Astrocyte (in vitro differentiated cells and primary cell): ENCODE measurements around the gene SPEM3. TPM values are rescaled to one million over a fixed set of nuclear protein-coding genes. Genes with fewer than 3 reads are reported as not detected.

Source experiments
- DNase-seq: peaks from one replicate; pipeline ENCODE4 v3.0.0-alpha.2; 2010; ENCODE audit warnings: low read depth
- FAIRE-seq: peaks from 2 replicates; lab custom pipeline; 2011; peaks lifted over from hg19 to GRCh38; lab: Jason Lieb, UNC
- H2AFZ ChIP-seq: 2 replicates; pipeline ENCODE4 v1.6.0; 2012; ENCODE audit warnings: low read depth, low read length, inconsistent platforms
- H3K27ac ChIP-seq: 2 replicates; pipeline ENCODE4 v1.5.1; 2011; ENCODE audit warnings: low read depth, low read length, inconsistent platforms
- H3K27me3 ChIP-seq: 2 replicates; pipeline ENCODE4 v1.6.0; 2011; ENCODE audit warnings: low read length, inconsistent platforms; ENCODE audit not compliant: insufficient read depth
- H3K36me3 ChIP-seq: 2 replicates; pipeline ENCODE4 v1.5.1; 2011; ENCODE audit warnings: low read length, inconsistent platforms; ENCODE audit not compliant: insufficient read depth
- H3K4me1 ChIP-seq: 2 replicates; pipeline ENCODE4 v1.5.1; 2011; ENCODE audit warnings: low read length, inconsistent platforms; ENCODE audit not compliant: insufficient read depth
- H3K4me2 ChIP-seq: 2 replicates; pipeline ENCODE4 v1.6.0; 2012; ENCODE audit warnings: low read length, inconsistent platforms
- H3K4me3 ChIP-seq: 2 replicates; pipeline ENCODE4 v1.5.1; 2011; ENCODE audit warnings: low read depth, mild to moderate bottlenecking, low read length, inconsistent platforms; ENCODE audit not compliant: insufficient read depth
- H3K79me2 ChIP-seq: 2 replicates; pipeline ENCODE4 v1.6.0; 2012; ENCODE audit warnings: mild to moderate bottlenecking, low read length, inconsistent platforms; ENCODE audit not compliant: insufficient read depth
- H3K9ac ChIP-seq: 2 replicates; pipeline ENCODE4 v1.6.0; 2012; ENCODE audit warnings: mild to moderate bottlenecking, low read length, inconsistent platforms
- H3K9me3 ChIP-seq: 2 replicates; pipeline ENCODE4 v1.5.1; 2012; ENCODE audit warnings: low read depth, mild to moderate bottlenecking, low read length, inconsistent platforms; ENCODE audit not compliant: insufficient read depth
- H4K20me1 ChIP-seq: 2 replicates; pipeline ENCODE4 v1.6.0; 2012; ENCODE audit warnings: low read length, inconsistent platforms; ENCODE audit not compliant: insufficient read depth
- H3K27ac Mint-ChIP-seq: one replicate; pipeline ENCODE4 v1.8.0; 2021; ENCODE audit warnings: mild to moderate bottlenecking, mixed read lengths; ENCODE audit not compliant: unreplicated experiment
- H3K27me3 Mint-ChIP-seq: one replicate; pipeline ENCODE4 v1.8.0; 2021; ENCODE audit warnings: low read depth, mixed read lengths; ENCODE audit not compliant: unreplicated experiment
- H3K36me3 Mint-ChIP-seq: one replicate; pipeline ENCODE4 v1.8.0; 2021; ENCODE audit warnings: low read depth, mixed read lengths; ENCODE audit not compliant: unreplicated experiment
- H3K4me1 Mint-ChIP-seq: one replicate; pipeline ENCODE4 v1.8.0; 2021; ENCODE audit warnings: low read depth, mixed read lengths; ENCODE audit not compliant: unreplicated experiment
- H3K4me3 Mint-ChIP-seq: one replicate; pipeline ENCODE4 v1.8.0; 2021; ENCODE audit warnings: mild to moderate bottlenecking, moderate library complexity, mixed read lengths; ENCODE audit not compliant: unreplicated experiment
- H3K9me3 Mint-ChIP-seq: one replicate; pipeline ENCODE4 v1.8.0; 2021; ENCODE audit warnings: mild to moderate bottlenecking, mixed read lengths; ENCODE audit not compliant: unreplicated experiment
- CTCF ChIP-seq: IDR thresholded peaks from 2 replicates; pipeline ENCODE4 v1.5.1; 2011; ENCODE audit warnings: low read depth, mild to moderate bottlenecking, inconsistent platforms, low read length, moderate library complexity; ENCODE audit not compliant: insufficient read depth
- EZH2 ChIP-seq: IDR thresholded peaks from 2 replicates; pipeline ENCODE4 v1.6.1; 2012; ENCODE audit warnings: mild to moderate bottlenecking, low read length, inconsistent platforms; ENCODE audit not compliant: insufficient read depth
- total RNA-seq: library from RNA; stranded (reverse); gene quantifications from 2 replicates; pipeline ENCODE4 v1.2.1, GENCODE V29; 2021

Gene SPEM3
- total RNA-seq, 1 donor from 2014 or later: not detected

DNA sequence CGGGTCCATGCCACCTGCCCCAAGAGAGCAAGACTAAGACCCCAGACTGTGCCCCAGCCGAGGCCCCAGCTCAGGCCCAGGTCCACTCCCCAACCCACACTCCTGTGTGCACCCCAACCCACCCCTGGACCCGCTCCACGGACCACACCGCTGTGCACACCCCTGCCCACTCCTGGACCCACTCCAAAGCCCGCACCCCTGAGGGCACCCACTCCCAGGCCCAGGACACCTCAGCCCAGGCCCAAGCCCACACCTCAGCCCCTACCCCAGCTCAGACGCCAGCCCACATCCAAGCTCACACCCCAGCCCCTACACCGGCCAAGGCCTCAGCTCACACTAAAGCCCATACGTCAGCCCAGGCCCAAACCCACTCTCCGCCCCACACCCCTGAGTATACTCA, 1.1 kb downstream of the SPEM3 start:
- no peaks in the 10 kb centered on the region for H3K79me2 ChIP-seq
- no peaks in the 10 kb centered on the region for H4K20me1 ChIP-seq
- Mint-ChIP-seq H3K9me3 (peaks cover 2% of the 10 kb centered on the region), H3K4me3 (no peak overlapping the region), H3K27ac (no peak overlapping the region), H3K4me1 (no peaks in the 10 kb centered on the region), H3K36me3 (peaks cover 3% of the 10 kb centered on the region), H3K27me3 (peaks cover 5% of the 10 kb centered on the region)
- FAIRE-seq: no peak
- DNase-seq: no peak
- H3K4me1 ChIP-seq: no peaks in the 10 kb centered on the region
- no peaks in the 10 kb centered on the region for H3K27me3 ChIP-seq
- no peaks in the 10 kb centered on the region for H3K36me3 ChIP-seq
- H3K9me3 ChIP-seq: no peaks in the 10 kb centered on the region
- no peak overlapping the region for H3K9ac ChIP-seq
- H2AFZ ChIP-seq: no peak overlapping the region
- H3K27ac ChIP-seq: no peak overlapping the region
- TF ChIP-seq EZH2: no peak
- no peak for TF ChIP-seq CTCF
- H3K4me3 ChIP-seq: no peak overlapping the region
- H3K4me2 ChIP-seq: no peak overlapping the region

GRCh38 chr17:7431231-7431630, 2.6 kb downstream of the SPEM3 start:
- Histone ChIP-seq H3K79me2 (no peaks in the 10 kb centered on the region), H3K36me3 (no peaks in the 10 kb centered on the region), H3K4me3 (no peak overlapping the region), H3K27ac (no peak overlapping the region), H2AFZ (no peak overlapping the region), H3K9ac (no peak overlapping the region), H3K4me2 (no peak overlapping the region), H4K20me1 (no peaks in the 10 kb centered on the region), H3K9me3 (no peaks in the 10 kb centered on the region), H3K4me1 (peaks cover 3% of the 10 kb centered on the region), H3K27me3 (no peaks in the 10 kb centered on the region)
- Mint-ChIP-seq H3K36me3 (peaks cover under 1% of the 10 kb centered on the region), H3K27me3 (peaks cover 5% of the 10 kb centered on the region), H3K4me1 (no peaks in the 10 kb centered on the region), H3K4me3 (no peak overlapping the region), H3K27ac (no peak overlapping the region), H3K9me3 (peaks cover 2% of the 10 kb centered on the region)
- TF ChIP-seq CTCF (no peak), EZH2 (no peak)
- DNase-seq (no peak), FAIRE-seq (no peak)

- H3K27me3 Mint-ChIP-seq: peaks cover 5% of the 10 kb centered on the region
- peaks cover 2% of the 10 kb centered on the region for H3K9me3 Mint-ChIP-seq
- DNase-seq (no peak), FAIRE-seq (no peak)
- H3K4me1 Mint-ChIP-seq: no peaks in the 10 kb centered on the region
- no peaks in the 10 kb centered on the region for H3K79me2 ChIP-seq
- H3K9me3 ChIP-seq: no peaks in the 10 kb centered on the region
- no peaks in the 10 kb centered on the region for H3K36me3 Mint-ChIP-seq
- H4K20me1 ChIP-seq: no peaks in the 10 kb centered on the region
- no peak overlapping the region for H3K4me3 Mint-ChIP-seq
- TF ChIP-seq EZH2 (no peak), CTCF (no peak)
- peaks cover 6% of the 10 kb centered on the region for H3K4me1 ChIP-seq
- no peak overlapping the region for H2AFZ ChIP-seq
- peaks cover 3% of the 10 kb centered on the region for H3K27me3 ChIP-seq
- no peaks in the 10 kb centered on the region for H3K36me3 ChIP-seq
- no peak overlapping the region for H3K27ac Mint-ChIP-seq
- no peak overlapping the region for H3K4me2 ChIP-seq
- no peak overlapping the region for H3K9ac ChIP-seq
- H3K27ac ChIP-seq: no peak overlapping the region
- no peak overlapping the region for H3K4me3 ChIP-seq
Observed at GRCh38 chr17:7432296-7432695, 3.6 kb downstream of the SPEM3 start.
